DLD1 (cell line): Measurements from ENCODE around the gene SP1.
"Not testable (repeated sequence)": the region's sequence is repeated elsewhere in the genome, so short reads cannot be mapped to it uniquely, and the experiment has no call there.

ENCODE experiments used
- in situ Hi-C: cut with HindIII; loops from 2 replicates; pipeline ENCODE4 v1.10.0; 2017; ENCODE audit warnings: low sequenced_read_pairs

The SP1 gene

GRCh38 chr12:53444593-53445325 is 64.8 kb downstream of the SP1 start:
- in situ Hi-C loops: not testable (repeated sequence)

GRCh38 chr12:53450936-53451335 is 71.0 kb downstream of the SP1 start:
- in situ Hi-C loops: no loop called here

DNA sequence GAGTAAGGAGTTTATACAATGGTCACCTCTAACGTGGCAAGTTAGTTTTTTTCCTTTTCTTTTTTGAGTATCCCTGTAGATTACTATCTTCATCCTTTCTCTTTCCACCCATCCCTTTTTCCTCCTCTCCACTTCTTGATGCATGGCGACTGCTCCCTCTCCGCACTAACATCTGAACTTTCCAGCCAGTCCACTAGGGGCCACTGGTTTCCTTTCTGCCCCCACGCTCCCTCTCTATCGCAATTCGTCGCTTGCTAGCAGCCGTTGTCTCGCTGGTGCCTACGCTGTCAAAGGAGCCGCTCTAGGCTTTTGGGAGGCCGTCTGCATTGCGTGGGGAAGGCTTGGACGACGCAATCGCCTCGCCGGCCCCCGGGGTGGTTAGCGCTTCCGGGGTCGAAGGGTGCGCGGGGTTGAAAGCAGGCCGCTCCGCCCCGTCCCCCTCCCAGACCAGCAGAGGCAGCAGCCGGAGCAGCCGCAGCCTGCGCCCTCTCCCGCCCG is 71.7 kb downstream of the SP1 start, which contains the start of gene PCBP2:
Gene PCBP2 (plus strand): TSS at position 442 of the 498 bp plus-strand sequence. CDS start 2,699 bp downstream, outside the sequence.
- in situ Hi-C loops: no loop called here

GRCh38 chr12:53452159-53453077 is 72.4 kb downstream of the SP1 start:
- in situ Hi-C loops: no loop called here

- in situ Hi-C loops: no loop called here
These were observed 74.1 kb downstream of the SP1 start for GRCh38 chr12:53453953-53454640.

- in situ Hi-C loops: no loop called here
These were observed 74.7 kb downstream of the SP1 start for GRCh38 chr12:53454707-53455106.

- in situ Hi-C loops: no loop called here
These were observed 76.8 kb downstream of the SP1 start for GRCh38 chr12:53456654-53457366.

- in situ Hi-C loops: no loop called here
These were observed 79.1 kb downstream of the SP1 start for GRCh38 chr12:53459097-53459496.

- in situ Hi-C loops: no loop called here
These were observed 81.1 kb downstream of the SP1 start for GRCh38 chr12:53461059-53461458.

- in situ Hi-C loops: no loop called here
These were observed 81.6 kb downstream of the SP1 start for GRCh38 chr12:53461591-53461990.

DNA sequence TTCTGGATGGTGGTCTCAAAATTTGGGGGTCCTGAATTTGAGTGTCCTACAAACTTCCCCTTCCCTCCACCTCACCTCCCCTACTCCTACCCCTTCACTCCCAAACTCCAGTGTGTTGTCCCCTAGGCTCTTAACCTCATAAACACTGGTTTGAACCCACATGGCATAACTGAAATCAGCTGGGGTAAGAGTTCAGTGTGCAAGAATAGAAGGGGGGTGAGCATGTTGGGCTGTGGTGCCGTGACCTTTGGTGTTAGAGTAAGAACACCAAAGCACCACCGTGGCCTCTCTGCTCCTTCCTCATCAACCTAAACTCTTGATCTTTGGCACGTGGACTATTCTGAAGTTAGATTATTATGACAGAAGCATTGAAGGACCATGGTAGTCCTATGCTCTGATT is 83.0 kb downstream of the SP1 start:
- in situ Hi-C loops: no loop called here

DNA sequence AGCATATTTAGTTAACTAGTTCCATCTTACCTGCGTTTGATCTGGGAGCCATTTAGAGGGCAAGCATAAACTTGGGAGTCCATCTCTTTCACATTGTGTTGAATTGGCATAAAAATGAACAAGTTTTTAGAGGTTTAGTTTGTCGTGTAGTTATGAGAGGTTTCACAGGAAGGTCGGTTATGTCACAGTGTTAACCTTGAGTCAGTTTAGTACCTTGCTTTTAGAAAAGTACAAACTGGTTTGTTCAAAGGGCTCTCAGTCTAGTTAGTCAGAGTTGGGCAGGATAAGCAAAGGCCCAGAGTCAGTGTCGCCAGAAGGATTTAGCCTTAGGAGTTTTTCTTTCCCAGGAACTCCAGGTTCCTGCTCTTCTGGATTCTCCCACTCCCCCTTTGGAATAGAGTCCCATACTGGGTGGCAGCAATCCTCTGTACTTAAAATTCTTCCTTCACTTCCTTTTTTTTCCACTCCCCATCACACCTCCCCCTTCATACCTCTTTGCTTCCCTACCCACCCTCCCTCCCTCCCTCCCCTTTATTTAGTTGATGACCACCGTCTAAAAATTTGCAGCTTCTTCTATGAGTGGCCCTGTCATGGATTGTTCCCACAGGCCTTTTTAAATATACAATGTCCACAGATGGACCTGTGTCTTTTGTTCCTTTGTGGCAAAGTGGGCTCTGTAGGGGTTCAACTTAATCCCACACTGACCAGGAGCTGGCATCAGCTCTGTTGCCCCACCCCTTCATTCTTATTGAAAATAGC is 84.0 kb downstream of the SP1 start:
- in situ Hi-C loops: no loop called here

DNA sequence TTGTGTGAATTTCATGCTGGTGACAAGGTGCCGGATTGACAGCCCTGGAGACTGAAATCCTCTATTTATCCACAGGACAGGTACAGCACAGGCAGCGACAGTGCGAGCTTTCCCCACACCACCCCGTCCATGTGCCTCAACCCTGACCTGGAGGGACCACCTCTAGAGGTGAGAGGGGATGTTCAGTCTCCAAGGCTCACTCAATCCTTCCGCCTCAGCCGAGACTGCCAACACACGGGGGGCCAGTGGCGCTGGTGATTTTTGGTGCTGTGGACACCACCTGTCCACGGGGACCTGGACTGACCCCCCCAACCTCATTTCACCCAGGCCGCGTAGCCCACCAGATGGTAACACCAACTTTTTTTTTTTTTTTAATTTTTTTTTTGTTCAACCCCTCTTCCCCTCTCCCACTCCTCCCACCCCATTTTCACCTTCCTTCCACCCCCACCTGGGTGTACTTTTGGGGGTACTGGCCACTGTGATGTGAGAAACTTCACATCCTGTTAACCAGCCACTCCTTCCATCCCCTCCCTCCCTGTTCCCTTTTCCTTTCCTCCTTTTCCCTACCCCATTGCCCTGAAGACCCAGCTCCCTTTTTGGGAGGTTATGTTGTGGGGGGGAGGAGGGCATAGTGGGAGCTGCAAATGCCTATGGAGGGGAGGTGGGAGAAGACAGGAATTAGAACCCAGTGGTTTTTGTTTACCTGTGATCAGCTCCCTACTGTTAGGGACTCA is 84.9 kb downstream of the SP1 start:
- in situ Hi-C loops: no loop called here

- in situ Hi-C loops: no loop called here
These were observed 85.7 kb downstream of the SP1 start for GRCh38 chr12:53465679-53466078.
